Measurements from ENCODE around the gene KIFAP3. TPM values are rescaled to one million over a fixed set of nuclear protein-coding genes. Genes with fewer than 3 reads are reported as not detected.
"Not testable (repeated sequence)": the region's sequence is repeated elsewhere in the genome, so short reads cannot be mapped to it uniquely, and the experiment has no call there.

Gene KIFAP3
- total and polyA plus RNA-seq, 9 donors, result 16.1 to 35.5 (median 31.4) TPM

GRCh38 chr1:170067253-170067819, 7.2 kb downstream of the KIFAP3 start:
- no peak overlapping the region for H3K4me3 ChIP-seq
- 70 to 86% (median 76%) methylated on average over 3 of the region's 3 CpGs for whole genome bisulfite sequencing, 3 donors
- intact Hi-C loops (cut with DNase I), result no loop called here
- H3K27me3 ChIP-seq, result no peaks in the 10 kb centered on the region
- DNase-seq, result no peak
- no peaks in the 10 kb centered on the region for H3K9me3 ChIP-seq
- no peak for TF ChIP-seq CTCF (IDR thresholded peaks at IDR 0.05)
- TF ChIP-seq POLR2A (IDR thresholded peaks at IDR 0.05), result no peak
- no peak for TF ChIP-seq EP300 (IDR thresholded peaks at IDR 0.05)
- H3K27ac ChIP-seq, result no peak overlapping the region
- H3K36me3 ChIP-seq, result no peaks in the 10 kb centered on the region
- peaks cover 5% of the 10 kb centered on the region for H3K4me1 ChIP-seq (ENCODE audit: insufficient read depth)

GRCh38 chr1:170064821-170065220, 9.7 kb downstream of the KIFAP3 start:
- intact Hi-C loops (cut with DNase I), result no loop called here
- H3K9me3 ChIP-seq, result no peaks in the 10 kb centered on the region
- WGBS, 3 donors, result 51 to 64% (median 64%) methylated on average over 1 of the region's 1 CpG

GRCh38 chr1:170063109-170063826, 11.2 kb downstream of the KIFAP3 start:
- H3K36me3 ChIP-seq, result no peaks in the 10 kb centered on the region
- H3K9me3 ChIP-seq, result no peaks in the 10 kb centered on the region
- no peak overlapping the region for H3K27ac ChIP-seq
- H3K4me3 ChIP-seq, result no peak overlapping the region
- H3K4me1 ChIP-seq (ENCODE audit: insufficient read depth), result peaks cover 4% of the 10 kb centered on the region
- no peak for TF ChIP-seq CTCF (IDR thresholded peaks at IDR 0.05)
- TF ChIP-seq POLR2A (IDR thresholded peaks at IDR 0.05), result no peak
- TF ChIP-seq EP300 (IDR thresholded peaks at IDR 0.05), result no peak
- intact Hi-C loops (cut with DNase I), result no loop called here
- no peaks in the 10 kb centered on the region for H3K27me3 ChIP-seq
- no peak for DNase-seq
- 85 to 97% (median 95%) methylated on average over 5 of the region's 5 CpGs for WGBS, 3 donors

More at GRCh38 chr1:170064821-170065220, 9.7 kb downstream of the KIFAP3 start:
- H3K36me3 ChIP-seq, result no peaks in the 10 kb centered on the region
- no peak overlapping the region for H3K27ac ChIP-seq
- TF ChIP-seq POLR2A (IDR thresholded peaks at IDR 0.05) (no peak), EP300 (IDR thresholded peaks at IDR 0.05) (no peak), CTCF (IDR thresholded peaks at IDR 0.05) (no peak)
- peaks cover 4% of the 10 kb centered on the region for H3K4me1 ChIP-seq (ENCODE audit: insufficient read depth)
- DNase-seq, result no peak
- H3K4me3 ChIP-seq, result no peak overlapping the region
- no peaks in the 10 kb centered on the region for H3K27me3 ChIP-seq

- DNase-seq; H3K9me3 ChIP-seq; H3K27ac ChIP-seq; H3K4me1 ChIP-seq (ENCODE audit: insufficient read depth); H3K4me3 ChIP-seq; H3K27me3 ChIP-seq; intact Hi-C loops (cut with DNase I); H3K36me3 ChIP-seq: not testable (repeated sequence)
- 80 to 98% (median 83%) methylated on average over 4 of the region's 4 CpGs for WGBS, 3 donors
These were observed 12.8 kb downstream of the KIFAP3 start for GRCh38 chr1:170061676-170062075.

- 84 to 97% (median 96%) methylated on average over 3 of the region's 3 CpGs for WGBS, 3 donors
- H3K27me3 ChIP-seq; H3K36me3 ChIP-seq; H3K27ac ChIP-seq; H3K4me3 ChIP-seq; DNase-seq; H3K9me3 ChIP-seq; intact Hi-C loops (cut with DNase I); H3K4me1 ChIP-seq (ENCODE audit: insufficient read depth): not testable (repeated sequence)
These were observed 14.4 kb downstream of the KIFAP3 start for GRCh38 chr1:170060015-170060520.
